ENCODE measurements around the gene DCAF8. TPM values are rescaled to one million over a fixed set of nuclear protein-coding genes. Genes with fewer than 3 reads are reported as not detected.

Gene DCAF8
- total RNA-seq, 1 experiment from 2014 or later, result 98.1 TPM

DNA sequence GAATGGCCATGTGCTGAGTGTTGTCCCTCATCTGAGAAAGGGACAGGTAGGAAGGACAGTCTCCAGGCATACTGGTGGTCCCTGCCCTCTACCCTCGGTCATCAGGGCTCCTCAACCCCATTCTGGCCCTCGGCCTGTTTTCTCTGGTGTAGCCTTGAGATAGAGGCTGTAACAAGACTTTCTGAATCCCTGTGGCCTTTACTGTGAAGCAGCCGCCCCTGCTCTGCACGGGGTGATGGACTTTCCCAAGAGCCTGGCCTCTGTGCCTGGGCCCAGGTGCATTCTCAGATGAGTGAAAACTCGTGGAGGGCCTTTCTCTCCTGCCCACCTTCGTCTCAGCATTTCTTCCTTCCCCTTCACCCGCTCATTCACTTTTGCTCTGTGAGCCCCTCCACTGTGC is 74.9 kb downstream of the DCAF8 start:
- Histone ChIP-seq H4K20me1 (ENCODE audit: insufficient read depth) (no peaks in the 10 kb centered on the region), H3K9ac (ENCODE audit: low read length) (no peak overlapping the region), H3K79me2 (ENCODE audit: insufficient read depth, low read length) (no peaks in the 10 kb centered on the region), H3K4me3 (replicated peaks in 1 of 2; ENCODE audit: low read depth in 1 of 2, low read length in 2 of 2) (no peak overlapping the region), H2AFZ (ENCODE audit: low read depth, low read length, poor library complexity, severe bottlenecking) (no peak overlapping the region), H3K9me2 (ENCODE audit: insufficient read depth) (no peaks in the 10 kb centered on the region), H3K4me1 (ENCODE audit: control insufficient read depth in 1 of 2, insufficient read depth in 2 of 2, low read length in 2 of 2) (no peaks in the 10 kb centered on the region), H3K27ac (ENCODE audit: low read depth, low read length) (no peak overlapping the region), H3K9me3 (ENCODE audit: control insufficient read depth in 1 of 2, insufficient read depth in 1 of 2, low read depth in 1 of 2, low read length in 2 of 2) (no peaks in the 10 kb centered on the region), H3K36me3 (ENCODE audit: control insufficient read depth in 1 of 2, insufficient read depth in 2 of 2, low read length in 2 of 2) (no peaks in the 10 kb centered on the region), H3K27me3 (ENCODE audit: insufficient read depth, low read length) (no peaks in the 10 kb centered on the region), H3K4me2 (ENCODE audit: low read length) (no peak overlapping the region)
- ChIA-PET POLR2A (no interaction called here), CTCF (no interaction called here), RAD21 (ENCODE audit: low non-redundant PET in 1 of 2, low total read pairs in 2 of 2, uncharacterized antibody in 2 of 2, unreplicated experiment in 2 of 2) (no interaction called here)
- intact Hi-C loops (cut with micrococcal nuclease), result no loop called here
- BruUV-seq (replicated peaks), result no TSS peak
- DNase-seq (ENCODE audit: low read depth, low spot score), result no peak
- ATAC-seq, result no peak
- no peak for TF ChIP-seq TCF7L2 (IDR thresholded peaks at IDR 0.05; ENCODE audit: borderline replicate concordance, extremely low read depth, insufficient read depth, insufficient read length)
- no peak for TF ChIP-seq ZNF274 (IDR thresholded peaks at IDR 0.05; ENCODE audit: low read depth, low read length)
- TF ChIP-seq ZBTB33 (IDR thresholded peaks at IDR 0.05; ENCODE audit: extremely low read depth, insufficient replicate concordance, low read length), result no peak
- no peak for TF ChIP-seq CBX3 (IDR thresholded peaks at IDR 0.05; ENCODE audit: low read depth)
- no peak for TF ChIP-seq EZH2phosphoT487 (IDR thresholded peaks at IDR 0.05; ENCODE audit: borderline replicate concordance)
- TF ChIP-seq YY1 (IDR thresholded peaks at IDR 0.05; ENCODE audit: extremely low read depth, insufficient replicate concordance, low read depth, low read length), result no peak

DNA sequence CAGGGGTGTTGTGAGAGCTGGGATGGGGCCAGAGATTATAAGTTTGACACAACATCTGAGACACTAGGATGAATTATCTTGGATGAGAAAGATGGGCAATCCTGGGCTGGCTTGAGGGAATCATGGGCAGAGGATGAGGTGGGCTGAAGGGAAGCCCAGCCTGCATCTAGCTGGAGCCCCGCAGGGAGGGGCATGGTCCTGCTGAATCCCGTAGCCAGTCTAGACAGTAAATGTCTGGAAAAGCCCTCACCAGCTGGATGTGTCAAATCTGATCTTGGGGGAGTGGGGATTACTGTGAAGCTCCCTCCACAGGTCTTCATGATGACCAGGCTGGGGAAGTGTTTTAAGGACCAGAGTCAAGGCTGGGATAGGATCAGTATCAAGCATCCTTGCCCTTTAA is 75.6 kb downstream of the DCAF8 start:
- no TSS peak for BruUV-seq (replicated peaks)
- H3K9me2 ChIP-seq (ENCODE audit: insufficient read depth), result no peaks in the 10 kb centered on the region
- CTCF ChIA-PET, result no interaction called here
- no peak overlapping the region for H3K4me3 ChIP-seq (replicated peaks in 1 of 2; ENCODE audit: low read depth in 1 of 2, low read length in 2 of 2)
- no peaks in the 10 kb centered on the region for H3K36me3 ChIP-seq (ENCODE audit: control insufficient read depth in 1 of 2, insufficient read depth in 2 of 2, low read length in 2 of 2)
- RAD21 ChIA-PET (ENCODE audit: low non-redundant PET in 1 of 2, low total read pairs in 2 of 2, uncharacterized antibody in 2 of 2, unreplicated experiment in 2 of 2), result no interaction called here
- no peak overlapping the region for H3K27ac ChIP-seq (ENCODE audit: low read depth, low read length)
- DNase-seq (ENCODE audit: low read depth, low spot score) (no peak), ATAC-seq (no peak)
- no peak overlapping the region for H3K9ac ChIP-seq (ENCODE audit: low read length)
- H3K27me3 ChIP-seq (ENCODE audit: insufficient read depth, low read length), result no peaks in the 10 kb centered on the region
- H4K20me1 ChIP-seq (ENCODE audit: insufficient read depth), result no peaks in the 10 kb centered on the region
- H3K4me1 ChIP-seq (ENCODE audit: control insufficient read depth in 1 of 2, insufficient read depth in 2 of 2, low read length in 2 of 2), result no peaks in the 10 kb centered on the region
- no peaks in the 10 kb centered on the region for H3K79me2 ChIP-seq (ENCODE audit: insufficient read depth, low read length)
- no peak overlapping the region for H2AFZ ChIP-seq (ENCODE audit: low read depth, low read length, poor library complexity, severe bottlenecking)
- no peaks in the 10 kb centered on the region for H3K9me3 ChIP-seq (ENCODE audit: control insufficient read depth in 1 of 2, insufficient read depth in 1 of 2, low read depth in 1 of 2, low read length in 2 of 2)
- H3K4me2 ChIP-seq (ENCODE audit: low read length), result no peak overlapping the region
- POLR2A ChIA-PET, result no interaction called here
- intact Hi-C loops (cut with micrococcal nuclease), result no loop called here
- TF ChIP-seq, protein P1, sequence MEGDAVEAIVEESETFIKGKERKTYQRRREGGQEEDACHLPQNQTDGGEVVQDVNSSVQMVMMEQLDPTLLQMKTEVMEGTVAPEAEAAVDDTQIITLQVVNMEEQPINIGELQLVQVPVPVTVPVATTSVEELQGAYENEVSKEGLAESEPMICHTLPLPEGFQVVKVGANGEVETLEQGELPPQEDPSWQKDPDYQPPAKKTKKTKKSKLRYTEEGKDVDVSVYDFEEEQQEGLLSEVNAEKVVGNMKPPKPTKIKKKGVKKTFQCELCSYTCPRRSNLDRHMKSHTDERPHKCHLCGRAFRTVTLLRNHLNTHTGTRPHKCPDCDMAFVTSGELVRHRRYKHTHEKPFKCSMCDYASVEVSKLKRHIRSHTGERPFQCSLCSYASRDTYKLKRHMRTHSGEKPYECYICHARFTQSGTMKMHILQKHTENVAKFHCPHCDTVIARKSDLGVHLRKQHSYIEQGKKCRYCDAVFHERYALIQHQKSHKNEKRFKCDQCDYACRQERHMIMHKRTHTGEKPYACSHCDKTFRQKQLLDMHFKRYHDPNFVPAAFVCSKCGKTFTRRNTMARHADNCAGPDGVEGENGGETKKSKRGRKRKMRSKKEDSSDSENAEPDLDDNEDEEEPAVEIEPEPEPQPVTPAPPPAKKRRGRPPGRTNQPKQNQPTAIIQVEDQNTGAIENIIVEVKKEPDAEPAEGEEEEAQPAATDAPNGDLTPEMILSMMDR (IDR thresholded peaks at IDR 0.05 in 2 of 3, conservative IDR thresholded peaks at IDR 0.05 in 1 of 3; ENCODE audit: borderline replicate concordance in 1 of 3, insufficient read depth in 1 of 3, low read depth in 2 of 3, low read length in 2 of 3), result no peak
- TF ChIP-seq ZFX (IDR thresholded peaks at IDR 0.05) (no peak), SP1 (IDR thresholded peaks at IDR 0.05; ENCODE audit: low read depth) (no peak), POLR2A (IDR thresholded peaks at IDR 0.05; ENCODE audit: borderline replicate concordance, extremely low read depth, insufficient read depth, insufficient read length) (no peak), CBX3 (IDR thresholded peaks at IDR 0.05; ENCODE audit: low read depth) (no peak), ZNF274 (IDR thresholded peaks at IDR 0.05; ENCODE audit: low read depth, low read length) (no peak), ZBTB33 (IDR thresholded peaks at IDR 0.05; ENCODE audit: extremely low read depth, insufficient replicate concordance, low read length) (no peak), YY1 (IDR thresholded peaks at IDR 0.05; ENCODE audit: extremely low read depth, insufficient replicate concordance, low read depth, low read length) (no peak), POLR2AphosphoS5 (IDR thresholded peaks at IDR 0.05; ENCODE audit: low read depth, low read length) (no peak), EGR1 (IDR thresholded peaks at IDR 0.05; ENCODE audit: low read depth) (no peak), EZH2phosphoT487 (IDR thresholded peaks at IDR 0.05; ENCODE audit: borderline replicate concordance) (no peak), TCF7L2 (IDR thresholded peaks at IDR 0.05; ENCODE audit: borderline replicate concordance, extremely low read depth, insufficient read depth, insufficient read length) (no peak)
- TF ChIP-seq, protein P2, sequence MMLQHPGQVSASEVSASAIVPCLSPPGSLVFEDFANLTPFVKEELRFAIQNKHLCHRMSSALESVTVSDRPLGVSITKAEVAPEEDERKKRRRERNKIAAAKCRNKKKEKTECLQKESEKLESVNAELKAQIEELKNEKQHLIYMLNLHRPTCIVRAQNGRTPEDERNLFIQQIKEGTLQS (IDR thresholded peaks at IDR 0.05), result no peak
